Stimulated activated CD4-positive, alpha-beta T cell treated with anti-CD3 and anti-CD28 coated beads, TNF-alpha, amount 100 ng/mL, for 1 hour (primary cell): Measurements from ENCODE around the gene NDUFA8.

Source experiments
- DNase-seq, 3 donors: peaks; one replicate each; pipeline ENCODE4 v3.0.0-alpha.2; 2020; ENCODE audit warnings: low read depth in 3 of 3, low spot score in 1 of 3

Gene NDUFA8

DNA sequence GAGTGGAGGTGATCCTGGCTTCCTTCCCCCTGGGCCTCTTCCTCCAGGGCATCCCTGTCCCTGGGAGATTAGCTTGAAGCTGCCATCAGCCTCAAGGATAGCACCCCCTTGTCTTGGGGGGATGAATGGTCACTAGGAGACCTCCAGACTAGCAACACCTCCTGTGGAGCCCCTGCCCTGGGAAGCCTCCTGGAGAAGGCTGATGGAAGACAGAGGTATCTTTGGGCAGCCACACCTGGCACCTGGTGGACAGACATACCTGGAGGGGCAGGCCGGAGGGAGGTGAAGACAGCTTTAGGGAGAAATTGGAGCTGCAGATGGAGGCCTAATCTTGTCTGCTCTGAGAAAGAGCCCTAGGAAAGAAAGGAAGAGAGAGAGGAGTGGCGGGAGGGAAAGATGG is 57.4 kb downstream of the NDUFA8 start:
- no peak for DNase-seq

GRCh38 chr9:122100756-122101155 is 58.8 kb downstream of the NDUFA8 start:
- DNase-seq: no peak

- peak; percentile 46 to 74 (median 59) for DNase-seq
These were observed 60.2 kb downstream of the NDUFA8 start for GRCh38 chr9:122099271-122099869.

GRCh38 chr9:122097679-122098315 is 61.8 kb downstream of the NDUFA8 start:
- DNase-seq: no peak

- DNase-seq: no peak
These were observed 62.8 kb downstream of the NDUFA8 start for GRCh38 chr9:122096620-122097415.

DNA sequence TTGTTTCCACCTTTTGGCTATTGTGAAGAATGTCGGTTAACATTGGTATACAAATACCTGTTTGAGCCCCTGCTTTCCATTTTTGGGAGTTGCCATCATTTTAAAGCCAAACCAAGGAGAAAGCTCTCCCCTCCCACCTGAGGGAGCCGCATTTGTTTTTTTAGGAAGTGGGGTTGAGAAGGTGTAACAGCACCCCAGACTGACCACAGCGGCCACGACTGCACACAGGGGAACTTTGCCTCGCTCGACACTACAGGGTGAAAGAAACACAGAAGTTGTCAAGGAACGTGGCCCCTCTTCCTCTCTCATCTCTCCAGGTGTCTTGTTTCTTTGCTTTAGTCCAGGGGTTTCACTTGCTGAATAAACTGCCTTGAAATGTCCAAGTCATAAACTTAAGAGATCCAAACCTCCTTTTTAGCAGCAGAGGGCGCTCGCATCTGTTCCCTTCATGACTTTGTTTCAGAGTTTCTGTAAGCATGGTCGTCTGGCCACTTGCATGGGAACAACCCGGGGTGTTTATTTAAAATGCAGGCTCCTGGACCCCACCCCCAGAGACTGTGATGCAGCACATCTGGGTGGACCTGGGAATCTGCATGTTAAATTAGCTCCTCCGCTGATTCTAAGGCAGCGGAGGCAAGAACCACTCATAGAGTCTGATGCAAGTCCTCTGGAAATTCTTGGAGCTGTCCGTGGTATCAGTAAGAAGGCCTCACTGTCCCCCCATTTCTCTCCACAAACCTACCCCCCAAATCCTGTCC is 64.4 kb downstream of the NDUFA8 start:
- DNase-seq: no peak
